BLaER1 (cell line): ENCODE results near the gene GPR139.

Source experiments
- H3K27ac ChIP-seq: shearing (Covaris generic); formaldehyde crosslinking; 2 replicates; pipeline ENCODE4 v1.8.1; 2022
- H3K27me3 ChIP-seq: shearing (Covaris generic); formaldehyde crosslinking; 2 replicates; pipeline ENCODE4 v1.8.1; 2022
- H3K36me3 ChIP-seq: shearing (Covaris generic); formaldehyde crosslinking; 2 replicates; pipeline ENCODE4 v1.8.1; 2022
- H3K4me1 ChIP-seq: shearing (Covaris generic); formaldehyde crosslinking; 2 replicates; pipeline ENCODE4 v1.8.1; 2022
- H3K4me2 ChIP-seq: shearing (Covaris generic); formaldehyde crosslinking; 2 replicates; pipeline ENCODE4 v1.8.1; 2022
- H3K4me3 ChIP-seq: shearing (Covaris generic); formaldehyde crosslinking; 2 replicates; pipeline ENCODE4 v1.8.1; 2022
- H3K9ac ChIP-seq: shearing (Covaris generic); formaldehyde crosslinking; 2 replicates; pipeline ENCODE4 v1.8.1; 2022
- H3K9me3 ChIP-seq: shearing (Covaris generic); formaldehyde crosslinking; 2 replicates; pipeline ENCODE4 v1.8.1; 2022
- H4K20me1 ChIP-seq: shearing (Covaris generic); formaldehyde crosslinking; 2 replicates; pipeline ENCODE4 v1.8.1; 2022
- Cebpa-rat ChIP-seq: shearing (Covaris generic); IDR thresholded peaks from 2 replicates; pipeline ENCODE4 v1.8.1; 2022

The GPR139 gene

DNA sequence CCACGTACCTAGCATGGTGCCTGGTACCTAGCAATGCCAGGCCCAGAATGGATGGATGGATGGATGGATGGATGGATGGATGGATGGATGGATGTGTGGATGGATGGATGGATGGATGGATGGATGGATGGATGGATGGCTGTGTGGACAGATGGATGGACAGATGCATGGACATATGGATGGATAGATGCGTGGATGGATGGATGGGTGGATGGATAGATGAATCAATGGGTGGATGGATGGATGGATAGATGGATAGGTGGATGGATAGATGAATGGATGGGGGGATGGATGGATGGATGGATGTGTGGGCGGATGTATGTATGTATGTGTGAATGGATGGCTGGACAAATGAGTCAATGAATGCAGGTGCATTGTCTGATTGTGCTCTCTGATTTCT lies 12.6 kb downstream of the GPR139 start:
- no peak for TF ChIP-seq Cebpa-rat
- Histone ChIP-seq H4K20me1 (no peaks in the 10 kb centered on the region), H3K27ac (no peak overlapping the region), H3K9me3 (no peaks in the 10 kb centered on the region), H3K9ac (no peak overlapping the region), H3K4me3 (no peak overlapping the region), H3K4me2 (no peak overlapping the region), H3K4me1 (no peaks in the 10 kb centered on the region), H3K36me3 (no peaks in the 10 kb centered on the region), H3K27me3 (no peaks in the 10 kb centered on the region)

GRCh38 chr16:20056436-20056835 lies 17.3 kb downstream of the GPR139 start:
- H3K27ac ChIP-seq = no peak overlapping the region
- TF ChIP-seq Cebpa-rat = no peak
- no peaks in the 10 kb centered on the region for H3K4me1 ChIP-seq
- H3K27me3 ChIP-seq = no peaks in the 10 kb centered on the region
- no peaks in the 10 kb centered on the region for H4K20me1 ChIP-seq
- no peak overlapping the region for H3K4me3 ChIP-seq
- no peaks in the 10 kb centered on the region for H3K9me3 ChIP-seq
- no peak overlapping the region for H3K9ac ChIP-seq
- no peak overlapping the region for H3K4me2 ChIP-seq
- H3K36me3 ChIP-seq = no peaks in the 10 kb centered on the region

GRCh38 chr16:20053336-20053735 lies 20.4 kb downstream of the GPR139 start:
- H3K27me3 ChIP-seq = no peaks in the 10 kb centered on the region
- no peaks in the 10 kb centered on the region for H3K4me1 ChIP-seq
- H3K4me2 ChIP-seq = no peak overlapping the region
- H3K27ac ChIP-seq = no peak overlapping the region
- no peaks in the 10 kb centered on the region for H3K36me3 ChIP-seq
- TF ChIP-seq Cebpa-rat = no peak
- H3K9me3 ChIP-seq = no peaks in the 10 kb centered on the region
- H3K9ac ChIP-seq = no peak overlapping the region
- H4K20me1 ChIP-seq = no peaks in the 10 kb centered on the region
- H3K4me3 ChIP-seq = no peak overlapping the region

GRCh38 chr16:20051611-20052010 lies 22.1 kb downstream of the GPR139 start:
- Histone ChIP-seq H3K27ac (no peak overlapping the region), H3K9ac (no peak overlapping the region), H4K20me1 (no peaks in the 10 kb centered on the region), H3K36me3 (no peaks in the 10 kb centered on the region), H3K9me3 (no peaks in the 10 kb centered on the region), H3K4me1 (no peaks in the 10 kb centered on the region), H3K4me2 (no peak overlapping the region), H3K27me3 (no peaks in the 10 kb centered on the region), H3K4me3 (no peak overlapping the region)
- TF ChIP-seq Cebpa-rat = no peak

GRCh38 chr16:20051147-20051546 lies 22.5 kb downstream of the GPR139 start:
- Histone ChIP-seq H3K36me3 (no peaks in the 10 kb centered on the region), H3K4me1 (no peaks in the 10 kb centered on the region), H3K9ac (no peak overlapping the region), H4K20me1 (no peaks in the 10 kb centered on the region), H3K27me3 (no peaks in the 10 kb centered on the region), H3K9me3 (no peaks in the 10 kb centered on the region), H3K4me2 (no peak overlapping the region), H3K4me3 (no peak overlapping the region), H3K27ac (no peak overlapping the region)
- no peak for TF ChIP-seq Cebpa-rat

GRCh38 chr16:20049831-20050230 lies 23.9 kb downstream of the GPR139 start:
- H4K20me1 ChIP-seq = no peaks in the 10 kb centered on the region
- H3K9ac ChIP-seq = no peak overlapping the region
- H3K4me1 ChIP-seq = no peaks in the 10 kb centered on the region
- H3K4me3 ChIP-seq = no peak overlapping the region
- no peaks in the 10 kb centered on the region for H3K36me3 ChIP-seq
- H3K9me3 ChIP-seq = no peaks in the 10 kb centered on the region
- no peaks in the 10 kb centered on the region for H3K27me3 ChIP-seq
- TF ChIP-seq Cebpa-rat = no peak
- no peak overlapping the region for H3K27ac ChIP-seq
- H3K4me2 ChIP-seq = no peak overlapping the region

- no peak overlapping the region for H3K4me2 ChIP-seq
- no peaks in the 10 kb centered on the region for H4K20me1 ChIP-seq
- no peaks in the 10 kb centered on the region for H3K4me1 ChIP-seq
- H3K27ac ChIP-seq = no peak overlapping the region
- H3K4me3 ChIP-seq = no peak overlapping the region
- no peak for TF ChIP-seq Cebpa-rat
- H3K9ac ChIP-seq = no peak overlapping the region
- no peaks in the 10 kb centered on the region for H3K27me3 ChIP-seq
- no peaks in the 10 kb centered on the region for H3K36me3 ChIP-seq
- no peaks in the 10 kb centered on the region for H3K9me3 ChIP-seq
These were observed 27.8 kb downstream of the GPR139 start for GRCh38 chr16:20045886-20046285.

DNA sequence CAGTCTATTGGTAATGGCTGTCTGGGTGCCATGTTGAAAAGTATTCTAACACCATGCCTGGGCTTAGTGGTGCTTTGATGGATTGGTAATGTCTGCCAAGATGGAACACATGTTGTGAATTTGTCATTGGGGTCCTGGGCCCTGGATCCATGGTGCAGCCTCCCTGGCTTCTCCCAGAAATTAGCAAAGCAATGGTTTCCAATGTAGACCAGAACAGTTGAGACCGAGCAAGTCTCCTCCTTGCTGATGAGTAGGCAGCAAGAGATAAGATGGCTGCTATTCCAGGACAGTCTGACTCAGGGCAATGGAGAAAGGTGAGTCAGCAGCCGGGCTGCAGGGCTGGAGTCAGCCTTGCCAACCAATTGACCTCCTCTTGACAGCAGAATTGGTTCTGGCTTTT lies 30.8 kb downstream of the GPR139 start:
- H3K4me3 ChIP-seq = no peak overlapping the region
- H3K9me3 ChIP-seq = no peaks in the 10 kb centered on the region
- TF ChIP-seq Cebpa-rat = no peak
- no peak overlapping the region for H3K9ac ChIP-seq
- H3K36me3 ChIP-seq = no peaks in the 10 kb centered on the region
- no peak overlapping the region for H3K4me2 ChIP-seq
- no peaks in the 10 kb centered on the region for H4K20me1 ChIP-seq
- H3K4me1 ChIP-seq = no peaks in the 10 kb centered on the region
- no peaks in the 10 kb centered on the region for H3K27me3 ChIP-seq
- no peak overlapping the region for H3K27ac ChIP-seq

DNA sequence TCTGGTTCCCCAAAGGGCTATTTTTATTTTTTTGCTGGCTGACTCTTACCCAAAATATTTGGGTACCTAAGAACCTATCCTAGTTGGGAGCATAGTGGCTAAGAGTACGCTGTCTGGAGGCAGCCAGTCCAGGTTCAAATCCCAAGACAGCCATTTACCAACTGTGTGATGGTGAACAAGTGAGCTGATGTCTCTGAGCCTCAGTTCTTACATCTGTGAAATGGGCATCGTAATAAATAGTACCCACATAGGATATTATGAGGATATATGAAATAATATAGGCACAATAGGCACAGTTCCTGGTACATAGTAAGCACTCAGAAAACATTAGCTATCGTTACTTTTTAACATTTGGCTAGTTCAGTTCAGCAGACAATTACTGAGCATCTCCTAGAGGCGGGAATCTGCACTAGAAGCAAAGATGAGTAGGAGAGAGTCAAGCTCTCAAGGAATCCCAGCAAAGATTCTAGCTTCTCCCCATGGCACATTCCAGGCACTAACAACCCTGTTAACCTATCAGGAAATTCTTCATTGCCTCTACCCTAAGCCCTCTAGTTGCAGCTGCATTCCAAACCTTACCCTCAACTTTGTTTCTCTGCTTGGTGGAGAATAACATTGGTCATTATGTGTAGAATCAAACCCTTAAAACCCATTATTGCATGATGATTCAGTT lies 31.6 kb downstream of the GPR139 start:
- Histone ChIP-seq H3K9ac (no peak overlapping the region), H3K27ac (no peak overlapping the region), H3K27me3 (no peaks in the 10 kb centered on the region), H3K4me2 (no peak overlapping the region), H3K9me3 (no peaks in the 10 kb centered on the region), H4K20me1 (no peaks in the 10 kb centered on the region), H3K4me1 (no peaks in the 10 kb centered on the region), H3K4me3 (no peak overlapping the region), H3K36me3 (no peaks in the 10 kb centered on the region)
- TF ChIP-seq Cebpa-rat = no peak

DNA sequence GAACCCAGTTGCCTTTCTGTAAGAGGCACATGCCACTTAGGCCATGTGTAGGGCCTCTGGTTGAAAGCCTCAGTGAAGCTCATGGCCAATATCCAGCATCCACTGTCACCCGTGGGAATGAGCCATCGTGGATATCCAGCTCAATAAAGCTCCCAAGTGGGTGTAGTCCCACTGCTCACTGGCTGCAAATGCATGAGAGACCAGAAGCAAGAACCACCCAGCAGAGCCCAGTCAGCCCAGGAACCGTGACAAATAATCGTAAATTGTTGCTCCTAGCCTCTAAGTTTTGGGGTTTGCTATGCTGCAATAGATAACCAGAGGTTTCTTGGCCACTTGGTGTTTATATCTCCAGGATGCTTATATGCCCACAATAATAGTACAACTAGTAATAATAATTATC lies 33.7 kb downstream of the GPR139 start:
- Histone ChIP-seq H3K4me2 (no peak overlapping the region), H4K20me1 (no peaks in the 10 kb centered on the region), H3K27me3 (no peaks in the 10 kb centered on the region), H3K9me3 (0 out of 2 replicates have a peak, but pooled peaks cover 5% of the 10 kb centered on the region), H3K4me1 (no peaks in the 10 kb centered on the region), H3K9ac (no peak overlapping the region), H3K4me3 (no peak overlapping the region), H3K27ac (no peak overlapping the region), H3K36me3 (no peaks in the 10 kb centered on the region)
- TF ChIP-seq Cebpa-rat = no peak

GRCh38 chr16:20029611-20030010 lies 44.1 kb downstream of the GPR139 start:
- Histone ChIP-seq H3K27ac (no peak overlapping the region), H3K9ac (no peak overlapping the region), H3K36me3 (no peaks in the 10 kb centered on the region), H4K20me1 (no peaks in the 10 kb centered on the region), H3K4me2 (no peak overlapping the region), H3K9me3 (no peaks in the 10 kb centered on the region), H3K27me3 (no peaks in the 10 kb centered on the region), H3K4me1 (no peaks in the 10 kb centered on the region), H3K4me3 (no peak overlapping the region)
- no peak for TF ChIP-seq Cebpa-rat
